Nephron (organoid): Measurements from ENCODE around the gene TLE7.

Experiments used
- H3K27ac Mint-ChIP-seq, 3 experiments: 2 replicates each; pipeline ENCODE4 v1.8.0; 2020; ENCODE audit warnings: mixed read lengths in 3 of 3, mild to moderate bottlenecking in 2 of 3, moderate library complexity in 1 of 3
- H3K27me3 Mint-ChIP-seq: 2 replicates; pipeline ENCODE4 v1.8.0; 2021; ENCODE audit warnings: low read depth, mild to moderate bottlenecking, moderate library complexity, mixed read lengths
- H3K36me3 Mint-ChIP-seq: 2 replicates; pipeline ENCODE4 v1.8.0; 2020; ENCODE audit warnings: low read depth, mixed read lengths
- H3K4me1 Mint-ChIP-seq: 2 replicates; pipeline ENCODE4 v1.8.0; 2020; ENCODE audit warnings: mixed read lengths
- H3K4me3 Mint-ChIP-seq, 3 experiments: 2 replicates each; pipeline ENCODE4 v1.8.0; 2020; ENCODE audit warnings: mild to moderate bottlenecking in 3 of 3, mixed read lengths in 3 of 3, moderate library complexity in 2 of 3
- H3K9me3 Mint-ChIP-seq: 2 replicates; pipeline ENCODE4 v1.8.0; 2020; ENCODE audit warnings: mixed read lengths
- CTCF ChIP-seq, 3 experiments: fragments of 200-600 bp; sonication (generic); IDR thresholded peaks; one replicate each; pipeline ENCODE4 v1.5.0; 2021; ENCODE audit warnings: antibody characterized with exemption in 3 of 3; ENCODE audit not compliant: unreplicated experiment in 3 of 3

Gene TLE7

GRCh38 chr16:71448274-71448866, 6.5 kb upstream of the TLE7 start:
- no peak overlapping the region for H3K27ac Mint-ChIP-seq
- TF ChIP-seq CTCF (IDR thresholded peaks at IDR 0.05; ENCODE audit: unreplicated experiment in 3 of 3) = no peak
- H3K4me1 Mint-ChIP-seq = no peaks in the 10 kb centered on the region
- H3K4me3 Mint-ChIP-seq = no peak overlapping the region
- H3K36me3 Mint-ChIP-seq = peaks cover 81% of the 10 kb centered on the region
- peaks cover 3% of the 10 kb centered on the region for H3K27me3 Mint-ChIP-seq
- H3K9me3 Mint-ChIP-seq = peaks cover 77% of the 10 kb centered on the region

GRCh38 chr16:71443714-71444113, 1.9 kb upstream of the TLE7 start:
- H3K9me3 Mint-ChIP-seq = peaks cover 39% of the 10 kb centered on the region
- TF ChIP-seq CTCF (IDR thresholded peaks at IDR 0.05; ENCODE audit: unreplicated experiment in 3 of 3) = no peak
- H3K27ac Mint-ChIP-seq = no peak overlapping the region
- H3K27me3 Mint-ChIP-seq = peaks cover 13% of the 10 kb centered on the region
- no peaks in the 10 kb centered on the region for H3K4me1 Mint-ChIP-seq
- H3K36me3 Mint-ChIP-seq = peaks cover 34% of the 10 kb centered on the region
- no peak overlapping the region for H3K4me3 Mint-ChIP-seq

- no peak overlapping the region for H3K4me3 Mint-ChIP-seq
- peaks cover 24% of the 10 kb centered on the region for H3K27me3 Mint-ChIP-seq
- H3K9me3 Mint-ChIP-seq = peaks cover 26% of the 10 kb centered on the region
- H3K36me3 Mint-ChIP-seq = peaks cover 16% of the 10 kb centered on the region
- no peak overlapping the region for H3K27ac Mint-ChIP-seq
- TF ChIP-seq CTCF (IDR thresholded peaks at IDR 0.05; ENCODE audit: unreplicated experiment in 3 of 3) = no peak
- H3K4me1 Mint-ChIP-seq = no peaks in the 10 kb centered on the region
Observed at GRCh38 chr16:71441348-71442050, 355 bp downstream of the TLE7 start.

- H3K27me3 Mint-ChIP-seq = peaks cover 31% of the 10 kb centered on the region
- no peak overlapping the region for H3K27ac Mint-ChIP-seq
- peaks cover 14% of the 10 kb centered on the region for H3K36me3 Mint-ChIP-seq
- H3K4me1 Mint-ChIP-seq = no peaks in the 10 kb centered on the region
- peaks cover 21% of the 10 kb centered on the region for H3K9me3 Mint-ChIP-seq
- no peak for TF ChIP-seq CTCF (IDR thresholded peaks at IDR 0.05; ENCODE audit: unreplicated experiment in 3 of 3)
- no peak overlapping the region for H3K4me3 Mint-ChIP-seq
Observed at GRCh38 chr16:71440669-71441347, 1.0 kb downstream of the TLE7 start.

GRCh38 chr16:71439523-71439922, 2.3 kb downstream of the TLE7 start:
- Mint-ChIP-seq H3K9me3 (peaks cover 10% of the 10 kb centered on the region), H3K4me3 (no peak overlapping the region), H3K4me1 (no peaks in the 10 kb centered on the region), H3K27ac (no peak overlapping the region), H3K36me3 (peaks cover 6% of the 10 kb centered on the region), H3K27me3 (peaks cover 38% of the 10 kb centered on the region)
- TF ChIP-seq CTCF (IDR thresholded peaks at IDR 0.05; ENCODE audit: unreplicated experiment in 3 of 3) = no peak
